Fibroblast of gingiva (primary cell): ENCODE measurements around the gene NGDN.
"Not testable (repeated sequence)": the region's sequence is repeated elsewhere in the genome, so short reads cannot be mapped to it uniquely, and the experiment has no call there.

Experiments used
- DNase-seq: peaks from one replicate; pipeline ENCODE4 v3.0.0-alpha.2; 2011; ENCODE audit warnings: low read depth

The NGDN gene

DNA sequence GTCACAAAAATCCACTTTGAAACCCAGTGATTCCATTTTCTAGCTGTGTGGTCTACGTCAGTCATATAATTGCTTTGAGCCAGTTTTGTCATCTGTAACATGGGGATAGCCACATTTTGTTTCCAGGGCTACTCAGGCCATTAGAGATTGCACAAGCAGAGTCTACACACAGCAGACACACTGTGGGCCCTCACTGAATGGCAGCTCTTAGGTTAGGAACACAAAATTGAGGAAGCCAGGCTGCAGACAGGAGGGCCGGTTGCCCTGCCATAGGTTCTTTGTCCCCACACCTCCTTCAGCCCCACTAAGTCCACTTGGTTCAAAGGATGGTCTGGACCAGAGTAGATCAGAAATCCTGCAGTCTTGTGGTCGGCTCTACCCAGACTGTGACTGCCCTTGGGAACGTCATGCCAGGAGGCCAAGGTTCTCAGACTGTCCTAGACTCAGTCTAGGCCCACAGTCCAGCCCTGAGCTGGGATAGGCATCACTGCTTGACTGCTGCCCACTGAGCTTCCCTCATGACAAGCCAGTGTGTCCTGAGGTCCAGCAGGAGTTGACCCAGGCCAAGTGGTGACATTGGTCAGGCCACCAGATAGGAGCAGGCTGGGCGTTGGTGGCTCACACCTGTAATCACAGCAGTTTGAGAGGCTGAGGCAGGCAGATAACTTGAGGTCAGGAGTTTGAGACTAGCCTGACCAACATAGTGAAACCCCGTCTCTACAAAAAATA lies 30.2 kb upstream of the NGDN start:
- DNase-seq: no peak

DNA sequence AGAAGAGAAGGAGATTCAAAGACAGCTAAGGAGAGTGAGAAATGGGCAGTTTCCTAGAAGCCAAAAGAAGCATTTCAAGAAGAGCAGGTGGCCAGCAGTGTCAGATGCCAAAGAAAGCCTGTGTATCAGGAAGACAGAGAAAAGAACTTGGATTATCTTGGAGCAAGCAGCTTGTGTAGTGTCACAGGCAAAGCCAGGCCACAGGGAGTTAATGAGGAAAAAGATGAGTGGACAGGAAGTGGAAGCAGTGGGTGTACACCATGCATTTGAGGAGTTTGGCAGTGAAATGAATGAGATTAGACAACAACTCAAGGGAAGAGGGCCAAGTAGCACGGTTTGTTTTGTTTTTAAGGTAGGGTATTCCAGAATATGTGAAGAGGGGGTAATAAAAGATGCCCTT lies 28.4 kb upstream of the NGDN start:
- no peak for DNase-seq

GRCh38 chr14:23442721-23443356 lies 26.7 kb upstream of the NGDN start:
- no peak for DNase-seq

- no peak for DNase-seq
These were observed 26.1 kb upstream of the NGDN start for GRCh38 chr14:23443411-23443812.

DNA sequence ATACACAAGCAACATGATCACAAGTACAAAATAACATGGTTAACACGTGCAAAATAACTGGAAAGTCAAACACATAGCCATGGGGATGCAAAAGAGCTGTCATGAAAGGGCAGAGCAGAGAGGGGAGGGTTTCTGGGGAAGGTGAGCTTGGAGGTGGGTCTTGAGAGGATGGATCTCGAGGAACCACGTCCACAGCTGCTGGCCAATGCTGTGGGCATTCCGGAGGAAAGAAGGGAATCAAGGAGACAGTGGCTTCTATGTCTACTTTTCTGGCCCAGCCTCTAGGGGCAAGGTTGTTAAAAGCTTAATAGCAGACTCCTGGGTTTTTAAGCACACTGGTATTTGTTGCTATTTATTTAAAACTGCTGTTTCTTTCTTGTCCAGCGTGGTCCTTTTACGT lies 25.6 kb upstream of the NGDN start:
- DNase-seq: no peak

GRCh38 chr14:23444314-23444713 lies 25.2 kb upstream of the NGDN start:
- DNase-seq: no peak

- DNase-seq: no peak
These were observed 23.7 kb upstream of the NGDN start for GRCh38 chr14:23445773-23446172.

DNA sequence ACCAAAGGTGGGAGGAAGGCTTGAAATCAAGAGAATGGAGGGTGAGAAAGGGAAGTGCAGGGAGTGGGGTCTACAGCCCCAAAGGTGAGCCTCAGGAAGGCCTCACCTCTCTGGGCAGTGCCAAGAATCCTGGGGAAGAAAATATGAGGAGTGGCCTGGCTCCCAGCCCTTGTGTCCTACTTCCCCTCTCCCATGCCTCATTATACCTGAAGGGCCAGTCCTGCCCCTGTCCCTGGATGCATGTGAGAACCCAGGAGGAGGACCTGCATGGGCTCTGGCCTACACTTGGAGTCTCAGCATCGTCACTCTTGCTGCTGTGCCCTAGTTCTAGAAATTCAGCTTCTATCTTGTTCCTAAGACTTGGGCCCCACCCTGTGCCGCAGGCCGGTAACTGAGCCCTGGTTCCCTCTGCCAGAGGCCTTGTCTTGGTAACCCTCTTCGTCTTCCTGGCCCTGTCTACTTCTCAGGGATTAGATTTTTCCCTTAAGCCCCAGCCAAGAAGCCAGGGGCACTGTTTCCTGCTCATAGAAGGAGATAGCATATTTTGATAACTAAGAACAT lies 23.1 kb upstream of the NGDN start:
- no peak for DNase-seq

DNA sequence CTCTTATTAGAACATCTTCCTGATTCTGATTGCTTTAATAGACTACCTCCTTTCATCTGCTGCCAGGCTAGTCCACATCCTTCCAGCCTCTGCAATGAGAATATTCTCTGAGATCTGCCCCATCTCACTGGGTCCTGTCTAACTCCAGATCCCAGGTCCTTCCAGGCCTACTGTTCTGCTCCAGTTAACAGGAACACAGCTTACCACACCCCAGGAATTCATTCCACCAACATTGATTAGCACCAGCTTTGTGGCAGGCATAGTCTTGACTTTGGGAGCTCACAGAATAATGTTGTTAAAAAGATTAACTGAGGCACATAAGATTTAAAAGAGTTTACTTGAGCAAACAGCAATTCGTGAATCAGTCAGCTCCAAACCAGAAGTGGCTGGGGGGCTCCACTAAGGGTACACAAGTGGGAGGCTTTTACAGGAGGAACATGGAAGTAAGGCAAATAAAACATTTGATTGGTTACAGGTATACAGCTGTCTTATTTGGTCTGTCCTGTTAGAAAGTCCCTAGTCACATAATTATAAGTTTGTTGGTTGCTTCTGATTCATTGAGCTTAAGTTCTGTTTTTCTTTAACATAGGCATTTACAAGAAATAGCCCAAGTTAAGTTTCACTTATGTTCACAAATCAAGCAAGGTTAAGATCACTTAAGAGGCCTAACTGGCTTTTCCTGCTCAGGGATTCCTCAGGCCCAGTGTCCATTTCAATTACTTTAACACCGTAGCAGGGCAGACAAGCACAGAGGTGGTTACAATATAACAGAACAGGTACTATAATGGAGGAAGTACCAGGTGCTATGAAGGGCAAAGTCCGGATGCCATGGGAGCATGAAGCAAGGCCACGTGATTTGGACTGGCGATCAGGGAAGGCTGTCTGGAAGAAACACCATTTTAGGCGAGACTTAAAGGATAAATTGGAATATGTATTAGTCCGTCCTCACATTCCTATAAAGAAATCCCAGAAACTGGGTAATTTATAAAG lies 21.8 kb upstream of the NGDN start:
- DNase-seq: no peak

DNA sequence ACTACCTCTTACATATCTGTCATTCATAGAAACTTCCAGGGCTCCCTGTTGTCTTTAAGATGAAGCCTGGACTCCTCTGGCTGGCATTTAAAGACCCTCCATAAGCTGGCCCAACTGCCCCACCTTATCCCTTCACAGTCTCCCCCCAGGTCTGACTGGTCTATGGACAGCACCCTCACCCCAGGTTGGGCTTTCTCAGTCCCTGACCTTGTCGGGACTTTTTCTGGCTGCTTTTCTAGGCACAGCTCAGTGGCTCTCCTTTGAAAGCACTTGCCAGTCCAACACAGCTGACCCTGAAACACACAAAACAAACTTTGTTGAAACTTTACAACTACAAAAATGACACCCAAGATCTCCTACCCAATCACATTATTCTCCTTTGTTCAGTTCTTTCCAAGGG lies 20.2 kb upstream of the NGDN start:
- no peak for DNase-seq

GRCh38 chr14:23450379-23450778 lies 19.1 kb upstream of the NGDN start:
- no peak for DNase-seq

DNA sequence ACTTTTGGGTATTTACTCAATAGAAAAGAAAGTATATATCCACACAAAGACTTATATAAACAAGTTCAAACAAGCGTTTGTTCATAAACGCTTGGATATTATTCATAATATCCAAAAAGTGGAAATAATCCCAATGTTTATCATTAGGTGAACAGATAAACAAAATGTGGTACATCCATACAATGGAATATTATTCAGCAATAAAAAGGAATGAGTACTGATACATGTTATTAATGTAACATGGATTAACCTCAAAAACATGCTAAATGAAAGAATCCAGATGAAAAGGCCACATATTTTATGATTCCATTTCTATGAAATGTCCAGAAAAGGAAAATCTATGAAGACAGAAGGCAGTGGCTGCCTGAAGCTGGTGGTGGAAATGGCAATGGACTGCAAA lies 17.3 kb upstream of the NGDN start:
- DNase-seq: no peak

GRCh38 chr14:23454445-23454856 lies 15.1 kb upstream of the NGDN start:
- no peak for DNase-seq

DNA sequence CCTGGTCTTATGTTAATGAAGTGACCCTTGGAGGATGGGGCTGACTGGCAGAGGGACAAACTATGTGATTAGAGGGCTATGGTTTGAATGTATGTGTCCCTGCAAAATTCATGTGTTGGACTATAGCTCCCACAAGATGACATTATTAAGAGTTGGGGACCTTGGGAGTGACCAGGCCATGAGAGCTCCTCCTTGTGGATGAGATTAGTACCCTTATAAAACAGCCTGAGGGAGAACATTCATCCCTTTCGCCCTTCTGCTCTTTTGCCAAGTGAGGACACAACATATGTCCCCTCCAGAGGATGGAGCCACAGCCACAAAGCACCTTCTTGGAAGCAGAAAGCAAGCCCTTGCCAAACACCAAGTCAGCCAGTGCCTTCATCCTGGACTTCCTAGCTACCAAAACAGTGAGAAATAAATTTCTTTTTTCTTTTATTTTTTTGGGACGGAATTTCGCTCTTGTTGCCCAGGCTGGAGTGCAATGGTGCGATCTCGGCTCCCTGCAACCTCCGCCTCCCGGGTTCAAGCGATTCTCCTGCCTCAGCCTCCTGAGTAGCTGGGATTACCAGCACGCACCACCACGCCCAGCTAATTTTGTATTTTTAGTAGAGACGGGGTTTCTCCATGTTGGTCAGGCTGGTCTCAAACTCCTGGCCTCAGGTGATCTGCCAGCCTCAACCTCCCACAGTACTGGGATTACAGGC lies 12.5 kb upstream of the NGDN start:
- DNase-seq: not testable (repeated sequence)

- DNase-seq: no peak
These were observed 11.7 kb upstream of the NGDN start for GRCh38 chr14:23457587-23458445.

- no peak for DNase-seq
These were observed 8.5 kb upstream of the NGDN start for GRCh38 chr14:23460960-23461359.

- DNase-seq: no peak
These were observed 4.8 kb upstream of the NGDN start for GRCh38 chr14:23464700-23465099.

GRCh38 chr14:23465261-23465660 lies 4.2 kb upstream of the NGDN start:
- DNase-seq: no peak

DNA sequence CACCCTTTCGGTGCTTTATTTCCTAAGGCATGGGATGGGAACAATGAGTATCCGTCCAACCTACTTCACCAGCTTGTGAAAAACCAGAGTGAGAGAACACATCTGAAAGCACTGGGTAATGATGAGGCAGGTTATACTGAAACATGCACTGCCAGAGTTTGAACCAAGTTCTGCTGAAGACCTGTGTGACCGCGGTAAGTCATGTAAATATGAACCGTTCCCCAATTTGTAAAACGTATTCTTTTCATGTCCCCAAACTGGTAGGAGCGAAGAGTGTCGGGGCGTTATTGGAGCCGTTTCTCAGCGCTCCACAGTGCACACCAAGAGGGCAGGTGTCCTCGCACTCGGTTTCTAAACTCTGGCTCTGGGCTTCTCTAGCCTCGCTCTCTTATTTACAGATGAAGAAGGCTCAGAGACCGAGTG lies 788 bp upstream of the NGDN start:
- DNase-seq: no peak

GRCh38 chr14:23469906-23470403 lies 452 bp downstream of the NGDN start:
- no peak for DNase-seq

- DNase-seq: no peak
These were observed 1.4 kb downstream of the NGDN start for GRCh38 chr14:23470947-23471346.
